GM21515 (cell line): Measurements from ENCODE around the gene TMEM269.
"Not testable (repeated sequence)": the region's sequence is repeated elsewhere in the genome, so short reads cannot be mapped to it uniquely, and the experiment has no call there.

Experiments
- ATAC-seq: cut with Tn5 transposase; IDR thresholded peaks from one replicate; pipeline ENCODE4 v1.9.1; 2021; ENCODE audit not compliant: unreplicated experiment

Gene TMEM269

GRCh38 chr1:42748021-42748420, 36.8 kb upstream of the TMEM269 start:
- no peak for ATAC-seq

- ATAC-seq = no peak
Observed at GRCh38 chr1:42748461-42749410, 36.1 kb upstream of the TMEM269 start.

- ATAC-seq = no peak
Observed at GRCh38 chr1:42750041-42750440, 34.8 kb upstream of the TMEM269 start.

- not testable (repeated sequence) for ATAC-seq
Observed at GRCh38 chr1:42751511-42752070, 33.2 kb upstream of the TMEM269 start.

GRCh38 chr1:42752284-42752683, 32.5 kb upstream of the TMEM269 start:
- ATAC-seq = no peak

- no peak for ATAC-seq
Observed at GRCh38 chr1:42753070-42753469, 31.7 kb upstream of the TMEM269 start.

- no peak for ATAC-seq
Observed at GRCh38 chr1:42756956-42757891, 27.6 kb upstream of the TMEM269 start.

- ATAC-seq = no peak
Observed at GRCh38 chr1:42757892-42758275, 26.9 kb upstream of the TMEM269 start.

- no peak for ATAC-seq
Observed at GRCh38 chr1:42758641-42759040, 26.1 kb upstream of the TMEM269 start.

- ATAC-seq = no peak
Observed at GRCh38 chr1:42759114-42759513, 25.7 kb upstream of the TMEM269 start.

GRCh38 chr1:42761567-42761966, 23.2 kb upstream of the TMEM269 start:
- no peak for ATAC-seq

- ATAC-seq = no peak
Observed at GRCh38 chr1:42762269-42762668, 22.5 kb upstream of the TMEM269 start.

GRCh38 chr1:42765269-42765668, 19.5 kb upstream of the TMEM269 start:
- no peak for ATAC-seq

GRCh38 chr1:42765832-42766740, 18.7 kb upstream of the TMEM269 start:
- ATAC-seq = peak; percentile 27

- ATAC-seq = peak; percentile 88
Observed at GRCh38 chr1:42766741-42767509, 17.9 kb upstream of the TMEM269 start, which contains the start of the genes C1orf50 and P3H1. C1orf50 (plus strand) TSS chr1:42767249; CDS start chr1:42767312, 63 bp downstream. P3H1 (minus strand) TSS chr1:42767028; CDS start chr1:42766971, 57 bp downstream.

GRCh38 chr1:42767510-42768000, 17.2 kb upstream of the TMEM269 start:
- peak; percentile 20 for ATAC-seq

GRCh38 chr1:42768172-42768571, 16.6 kb upstream of the TMEM269 start:
- ATAC-seq = no peak

GRCh38 chr1:42769811-42770210, 15.0 kb upstream of the TMEM269 start:
- ATAC-seq = no peak

- no peak for ATAC-seq
Observed at GRCh38 chr1:42773420-42773819, 11.4 kb upstream of the TMEM269 start.
